ENCODE results near the gene FGGY.

DNA sequence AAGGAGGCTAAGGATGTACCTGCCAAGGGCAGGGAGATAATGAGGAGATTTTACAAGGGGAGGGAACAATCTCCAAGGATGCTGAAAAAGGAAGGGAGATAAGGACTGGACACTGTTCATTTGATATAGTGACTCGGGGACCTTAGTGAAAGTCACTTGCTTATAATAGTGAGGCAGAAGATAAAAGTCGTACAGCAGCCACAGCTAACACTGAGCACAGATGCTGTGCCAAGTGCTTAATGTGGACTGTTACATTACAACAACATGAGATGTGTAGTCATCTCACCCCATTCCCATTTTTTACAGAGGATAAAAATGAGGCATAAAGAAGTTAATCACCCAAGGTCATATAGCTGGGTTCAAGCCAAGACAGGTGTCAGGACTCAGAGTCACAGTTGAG lies 181.9 kb downstream of the FGGY start:
- TF ChIP-seq, protein P1, sequence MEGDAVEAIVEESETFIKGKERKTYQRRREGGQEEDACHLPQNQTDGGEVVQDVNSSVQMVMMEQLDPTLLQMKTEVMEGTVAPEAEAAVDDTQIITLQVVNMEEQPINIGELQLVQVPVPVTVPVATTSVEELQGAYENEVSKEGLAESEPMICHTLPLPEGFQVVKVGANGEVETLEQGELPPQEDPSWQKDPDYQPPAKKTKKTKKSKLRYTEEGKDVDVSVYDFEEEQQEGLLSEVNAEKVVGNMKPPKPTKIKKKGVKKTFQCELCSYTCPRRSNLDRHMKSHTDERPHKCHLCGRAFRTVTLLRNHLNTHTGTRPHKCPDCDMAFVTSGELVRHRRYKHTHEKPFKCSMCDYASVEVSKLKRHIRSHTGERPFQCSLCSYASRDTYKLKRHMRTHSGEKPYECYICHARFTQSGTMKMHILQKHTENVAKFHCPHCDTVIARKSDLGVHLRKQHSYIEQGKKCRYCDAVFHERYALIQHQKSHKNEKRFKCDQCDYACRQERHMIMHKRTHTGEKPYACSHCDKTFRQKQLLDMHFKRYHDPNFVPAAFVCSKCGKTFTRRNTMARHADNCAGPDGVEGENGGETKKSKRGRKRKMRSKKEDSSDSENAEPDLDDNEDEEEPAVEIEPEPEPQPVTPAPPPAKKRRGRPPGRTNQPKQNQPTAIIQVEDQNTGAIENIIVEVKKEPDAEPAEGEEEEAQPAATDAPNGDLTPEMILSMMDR (IDR thresholded peaks at IDR 0.05): no peak
- no peak for TF ChIP-seq POLR2A (IDR thresholded peaks at IDR 0.05)

Data from body of pancreas (tissue), 4 donors.